GM18505 (cell line): Measurements from ENCODE around the gene RNH1.

Source experiments
- ATAC-seq: cut with Tn5 transposase; IDR thresholded peaks from one replicate; pipeline ENCODE4 v1.9.1; 2021; ENCODE audit not compliant: unreplicated experiment
- POLR2A ChIP-seq: IDR thresholded peaks from 4 replicates; pipeline ENCODE4 v1.6.1; 2011; ENCODE audit warnings: borderline replicate concordance; ENCODE audit not compliant: insufficient read depth, insufficient read length; ENCODE audit errors: extremely low read depth

RNH1 gene

DNA sequence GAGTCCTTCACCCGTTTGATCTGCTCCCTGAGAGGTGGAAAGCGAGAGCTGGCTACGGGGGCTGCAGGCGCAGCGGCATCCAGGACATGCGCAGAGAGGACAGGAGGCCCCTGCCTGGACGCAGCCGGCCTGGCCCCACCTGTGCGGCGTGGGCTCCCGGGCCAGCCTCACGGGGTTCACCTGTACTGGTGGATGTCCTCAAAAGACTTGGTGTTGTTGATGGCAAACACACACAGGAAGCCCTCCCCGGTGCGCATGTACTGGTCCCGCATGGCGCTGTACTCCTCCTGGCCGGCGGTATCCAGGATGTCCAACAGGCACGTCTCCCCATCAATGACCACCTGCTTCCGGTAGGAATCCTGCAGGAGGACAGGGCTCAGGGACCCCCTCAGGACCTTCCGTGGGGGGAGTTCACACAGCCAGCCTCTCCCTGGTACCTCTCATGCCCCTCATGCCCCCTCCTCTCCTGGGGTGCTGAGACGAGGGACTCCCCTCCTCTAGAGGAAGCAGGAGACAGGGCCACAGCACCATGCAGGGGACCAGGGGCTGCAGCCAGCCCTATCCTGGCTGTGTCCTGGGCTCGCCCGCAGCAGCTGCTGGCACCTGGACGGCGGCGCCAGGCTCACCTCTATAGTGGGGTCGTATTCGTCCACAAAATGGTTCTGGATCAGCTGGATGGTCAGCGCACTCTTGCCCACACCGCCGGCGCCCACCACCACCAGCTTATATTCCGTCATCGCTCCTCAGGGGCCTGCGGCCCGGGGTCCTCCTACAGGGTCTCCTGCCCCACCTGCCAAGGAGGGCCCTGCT is 26.7 kb upstream of the RNH1 start:
- TF ChIP-seq POLR2A = no peak
- no peak for ATAC-seq

DNA sequence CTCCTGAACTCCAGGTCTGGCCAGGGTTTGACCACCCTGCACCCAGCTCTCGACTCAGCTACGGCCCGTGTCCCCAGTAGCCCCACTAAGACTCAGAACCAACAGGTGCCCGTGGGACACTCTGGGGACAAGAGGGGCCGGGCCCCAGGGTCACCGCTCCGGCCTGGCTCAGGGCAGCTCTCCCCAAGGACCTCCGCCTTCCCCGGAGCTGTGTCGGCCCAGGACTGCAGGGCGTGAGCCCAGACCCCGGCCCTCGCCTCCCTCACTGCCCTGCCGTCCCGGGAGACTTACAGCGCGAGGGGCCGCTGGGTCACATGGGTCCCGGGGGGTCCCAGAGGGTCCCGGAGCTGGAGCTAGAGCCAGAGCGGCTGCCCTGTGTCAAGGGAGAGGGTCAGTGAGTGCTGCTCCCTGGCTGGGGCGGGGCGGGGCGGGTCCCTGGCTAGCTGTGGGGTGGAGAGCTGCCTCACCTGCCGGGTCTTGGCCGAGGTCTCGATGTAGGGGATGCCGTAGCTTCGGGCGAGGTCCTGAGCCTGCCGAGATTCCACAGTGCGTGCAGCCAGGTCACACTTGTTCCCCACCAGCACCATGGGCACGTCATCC is 26.0 kb upstream of the RNH1 start:
- no peak for ATAC-seq
- TF ChIP-seq POLR2A = no peak

DNA sequence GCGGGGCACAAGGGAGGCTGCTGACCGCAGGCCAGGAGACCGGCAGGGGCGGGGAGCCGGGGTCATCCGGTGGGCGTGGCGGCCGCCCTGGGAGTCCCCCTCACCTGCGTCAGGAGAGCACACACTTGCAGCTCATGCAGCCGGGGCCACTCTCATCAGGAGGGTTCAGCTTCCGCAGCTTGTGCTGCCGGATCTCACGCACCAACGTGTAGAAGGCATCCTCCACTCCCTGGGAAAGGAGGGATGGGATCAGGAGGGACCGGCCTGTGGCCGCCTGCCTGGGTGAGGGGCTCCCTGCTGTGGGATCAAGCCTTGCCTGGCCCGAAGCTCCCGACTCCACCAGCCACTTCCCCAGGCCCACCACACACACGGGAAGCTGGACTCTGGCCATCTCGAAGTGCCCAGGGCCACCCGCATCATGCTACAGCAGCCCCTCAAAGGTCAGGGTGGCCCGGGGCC is 25.5 kb upstream of the RNH1 start:
- no peak for ATAC-seq

DNA sequence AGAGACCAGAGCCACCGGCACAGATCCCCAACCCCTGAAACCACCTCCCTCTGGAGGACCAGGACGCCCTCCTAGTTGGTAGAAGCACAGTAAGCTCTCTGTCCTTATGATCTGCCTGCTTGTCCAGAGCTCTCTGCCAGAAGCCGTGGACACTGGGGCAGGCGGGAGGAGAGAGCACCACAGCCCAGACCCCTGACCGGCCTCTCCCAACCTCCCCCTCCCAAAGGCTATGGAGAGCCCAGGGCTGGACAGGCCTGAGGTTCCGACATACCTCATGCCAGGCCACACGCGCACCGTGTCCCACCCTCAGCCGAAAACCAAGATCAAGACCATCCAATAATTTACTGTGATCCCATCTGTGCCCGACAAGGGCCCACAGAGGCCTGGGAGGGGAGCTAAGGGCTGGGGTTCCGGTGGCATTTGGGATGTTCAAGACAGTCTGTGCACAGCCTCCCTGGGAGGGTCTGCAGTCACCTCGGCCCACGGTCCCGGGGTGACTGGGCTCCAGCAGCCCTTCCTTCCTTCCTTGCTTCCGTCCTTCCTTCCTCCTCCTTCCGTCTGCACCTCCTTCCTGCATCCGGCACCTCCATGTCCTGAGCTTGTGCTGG is 25.0 kb upstream of the RNH1 start:
- no peak for TF ChIP-seq POLR2A

More for the DNA sequence above, 25.5 kb upstream of the RNH1 start:
- no peak for TF ChIP-seq POLR2A

DNA sequence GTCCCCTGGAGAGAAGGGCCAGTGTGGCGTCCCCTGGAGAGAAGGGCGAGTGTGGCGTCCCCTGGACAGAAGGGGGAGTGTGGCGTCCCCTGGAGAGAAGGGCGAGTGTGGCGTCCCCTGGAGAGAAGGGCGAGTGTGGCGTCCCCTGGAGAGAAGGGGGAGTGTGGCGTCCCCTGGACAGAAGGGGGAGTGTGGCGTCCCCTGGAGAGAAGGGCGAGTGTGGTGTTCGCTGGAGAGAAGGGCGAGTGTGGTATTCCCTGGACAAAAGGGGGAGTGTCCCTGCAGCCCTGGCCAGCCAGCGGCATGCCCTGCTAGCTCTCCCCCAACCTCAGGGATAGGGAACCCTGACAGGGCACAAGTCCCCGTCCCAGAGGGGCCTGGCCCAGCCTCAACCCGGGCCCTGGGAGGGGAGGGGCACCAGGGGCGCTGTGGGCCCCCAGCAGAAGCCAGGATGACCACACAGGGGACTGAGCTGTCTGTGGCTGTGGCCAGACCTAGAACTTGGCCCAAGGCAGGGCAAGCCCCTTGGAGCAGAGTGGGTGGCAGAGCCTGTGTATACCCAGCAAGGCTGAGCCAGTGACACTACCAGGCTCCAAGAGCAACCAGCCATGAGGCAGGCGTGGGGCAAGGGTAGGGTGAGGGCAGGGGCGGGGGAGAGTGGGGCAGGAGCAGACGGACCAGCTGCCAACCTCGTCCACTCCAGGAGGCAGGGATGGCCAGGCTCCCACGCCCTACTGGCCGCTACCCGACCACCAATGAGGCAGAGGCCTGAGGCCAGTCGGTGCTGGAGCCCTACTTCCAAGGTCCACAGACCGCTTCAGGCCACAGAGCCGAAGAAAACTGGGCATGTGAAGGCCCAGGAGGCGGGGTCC is 24.2 kb upstream of the RNH1 start:
- TF ChIP-seq POLR2A = no peak
- no peak for ATAC-seq

More for the DNA sequence above, 25.0 kb upstream of the RNH1 start:
- no peak for ATAC-seq

DNA sequence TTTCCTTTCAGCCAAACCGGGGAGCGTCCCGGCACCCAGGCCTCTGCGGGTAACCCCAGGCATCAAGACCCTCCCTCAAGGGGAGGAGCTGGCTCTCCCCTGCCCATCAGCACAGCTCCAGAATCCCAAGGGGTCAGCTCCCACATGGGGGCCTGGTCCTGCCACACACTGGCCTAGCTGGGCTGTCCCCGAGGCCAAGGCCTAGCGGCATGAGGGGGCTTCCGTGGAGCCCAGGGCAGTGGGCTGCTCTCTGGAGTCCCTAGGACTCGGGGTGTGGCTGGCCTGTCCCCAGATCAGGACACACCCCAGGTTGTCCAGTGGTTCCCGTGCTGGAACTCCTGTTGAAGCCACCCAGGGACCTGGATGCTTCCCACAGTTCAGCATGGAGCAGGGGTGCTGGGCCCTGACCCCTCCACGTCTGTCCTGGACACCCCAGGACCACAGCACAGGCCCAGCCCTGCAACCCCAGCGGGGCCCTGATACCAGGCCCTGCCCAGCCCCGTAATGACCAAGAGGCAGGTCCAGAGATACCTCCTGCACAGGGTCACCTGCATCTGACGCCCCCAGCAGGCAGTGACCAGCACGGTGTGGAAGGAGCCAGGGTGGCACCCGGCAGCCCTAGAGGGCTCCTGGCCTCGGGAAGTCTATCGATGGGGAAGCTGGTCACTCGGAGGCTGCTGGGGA is 22.8 kb upstream of the RNH1 start:
- no peak for ATAC-seq
- no peak for TF ChIP-seq POLR2A

DNA sequence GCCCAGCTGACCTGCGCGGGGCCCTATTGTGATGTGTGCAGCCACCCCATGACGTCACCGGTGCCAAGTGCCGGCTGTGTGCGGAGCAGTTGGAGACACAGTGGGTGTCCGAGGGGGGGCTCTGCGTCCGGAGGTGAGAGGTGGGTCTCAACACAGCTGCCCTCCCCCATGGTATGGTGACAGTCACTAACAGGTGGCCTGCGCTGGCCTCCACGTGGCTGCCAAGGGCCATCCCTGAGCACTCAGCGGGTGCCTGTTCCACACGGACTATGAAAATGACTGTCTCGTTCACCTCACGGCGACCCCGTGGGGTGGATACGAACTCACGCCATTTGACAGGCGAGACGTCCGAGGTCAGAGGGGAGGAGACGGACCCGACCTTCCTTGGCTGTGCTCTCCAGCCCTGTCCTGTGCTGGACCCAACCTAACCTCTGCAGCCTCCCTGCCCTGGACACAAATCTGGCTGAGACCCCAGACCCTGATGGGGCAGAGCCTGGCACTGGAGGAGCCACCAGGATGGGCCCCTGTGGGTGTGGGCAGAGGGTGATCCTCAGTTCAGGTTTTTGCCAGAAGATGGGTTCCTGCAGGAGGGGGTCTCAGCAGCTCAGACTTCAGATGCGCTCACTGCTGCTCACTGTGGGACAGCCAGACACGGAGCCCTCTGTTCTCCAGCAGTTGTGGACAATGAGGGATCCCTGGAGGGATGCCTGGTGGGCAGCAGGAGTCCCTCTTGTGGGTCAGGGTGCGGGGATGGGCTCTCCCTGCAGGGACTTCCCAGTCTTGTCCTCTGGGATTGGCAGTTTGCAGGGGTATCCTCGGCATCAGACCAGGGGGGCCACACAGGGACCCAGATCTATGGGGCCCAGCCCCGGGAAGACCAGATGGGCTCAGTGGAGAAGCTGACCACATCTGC is 22.0 kb upstream of the RNH1 start:
- ATAC-seq = no peak
- no peak for TF ChIP-seq POLR2A

DNA sequence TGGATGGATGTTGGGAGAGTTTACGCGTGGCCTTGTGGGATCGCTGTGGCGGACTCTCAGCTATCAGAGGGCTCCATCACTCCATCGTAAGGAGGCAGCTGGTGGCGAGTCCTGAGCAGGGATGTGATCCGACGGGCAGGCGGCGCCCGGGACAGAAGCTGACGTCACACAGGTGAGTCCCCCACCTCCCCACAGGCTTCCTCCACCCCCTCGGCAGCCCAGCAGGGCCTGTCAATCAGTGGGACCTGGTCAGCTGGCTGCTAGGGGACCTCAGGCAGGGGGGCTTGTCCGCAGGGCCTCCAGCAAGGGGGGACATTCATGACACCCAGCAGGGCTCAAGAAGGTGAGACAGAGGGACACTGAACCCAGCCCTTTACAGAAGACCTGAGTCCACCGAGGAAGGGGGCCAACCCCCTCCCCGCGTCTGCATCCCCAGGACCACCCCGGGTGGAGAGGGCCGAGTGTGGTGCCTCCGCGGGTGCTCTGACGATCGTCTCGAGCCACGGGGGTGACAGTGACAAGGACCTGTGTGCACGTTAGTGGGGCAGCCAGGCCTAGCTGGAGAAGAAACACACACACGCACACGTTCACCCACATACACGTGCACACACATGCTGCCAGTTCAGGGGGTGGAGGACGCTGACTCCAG is 21.2 kb upstream of the RNH1 start:
- TF ChIP-seq POLR2A = no peak
- no peak for ATAC-seq

DNA sequence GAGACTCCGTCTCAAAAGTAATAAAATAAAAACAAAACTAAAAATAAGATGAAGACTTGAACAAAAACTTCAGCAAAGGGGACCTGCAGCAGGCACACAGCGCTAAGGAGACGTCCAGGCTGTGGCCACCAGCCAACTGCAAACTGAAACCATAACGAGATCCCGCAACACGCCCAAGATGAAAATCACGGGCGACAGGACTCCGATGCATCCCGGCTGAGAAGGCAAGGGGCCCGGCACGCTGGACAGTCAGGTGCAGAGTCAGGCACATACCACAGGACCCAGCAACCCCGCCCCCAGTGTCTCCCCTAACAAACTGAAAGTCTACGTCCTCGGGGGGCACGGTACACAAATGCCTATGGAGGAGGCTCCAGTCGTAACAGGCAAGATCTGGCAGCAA is 19.1 kb upstream of the RNH1 start:
- TF ChIP-seq POLR2A = no peak
- ATAC-seq = no peak

DNA sequence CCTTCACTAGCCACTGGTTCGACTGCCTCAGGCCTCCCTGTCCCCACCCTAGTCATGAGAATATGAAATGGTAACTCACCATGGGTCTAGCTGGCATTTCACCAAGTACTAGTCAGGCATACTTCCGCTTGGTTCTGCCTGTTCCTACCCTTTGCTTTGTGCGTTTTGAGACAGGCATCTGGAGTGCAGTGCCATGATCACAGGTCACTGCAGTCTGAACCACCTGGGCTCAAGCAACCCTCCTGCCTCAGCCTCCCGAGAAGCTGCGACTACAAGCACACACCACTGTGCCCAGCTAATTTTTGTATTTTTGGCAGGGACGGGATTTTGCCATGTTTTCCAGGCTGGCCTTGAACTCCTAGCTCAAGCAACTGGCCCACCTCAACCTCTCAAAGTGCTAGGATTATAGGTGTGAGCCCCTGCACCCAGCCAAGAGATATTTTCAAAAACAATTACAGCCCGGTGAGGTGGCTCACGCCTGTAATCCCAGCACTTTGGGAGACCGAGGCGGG is 14.2 kb upstream of the RNH1 start:
- TF ChIP-seq POLR2A = no peak
- no peak for ATAC-seq
